SK-N-SH treated with all-trans-retinoic acid at 6 μM for 48 hours (cell line): ENCODE measurements around the gene UPK2.

Experiments
- ATAC-seq: fragments of 200-7000 bp; cut with Tn5 transposase; 3 replicates; pipeline ENCODE4 v1.9.1; 2020; ENCODE audit warnings: mild to moderate bottlenecking, moderate library complexity
- ARNTL ChIP-seq: fragments of 450-650 bp; formaldehyde crosslinking; IDR thresholded peaks from 2 replicates; pipeline ENCODE4 v1.5.0; 2020; ENCODE audit warnings: low read depth, mild to moderate bottlenecking, moderate library complexity, borderline replicate concordance
- BACH2 ChIP-seq: fragments of 250-450 bp; sonication (Bioruptor Pico); IDR thresholded peaks from 2 replicates; pipeline ENCODE4 v1.9.0; 2021; ENCODE audit warnings: mild to moderate bottlenecking, borderline replicate concordance
- CREB5 ChIP-seq: fragments of 250-450 bp; sonication (Bioruptor Pico); IDR thresholded peaks from 2 replicates; pipeline ENCODE4 v1.5.1; 2020; ENCODE audit warnings: low read depth, mild to moderate bottlenecking, moderate library complexity
- CSDC2 ChIP-seq: fragments of 250-450 bp; sonication (Bioruptor Pico); IDR thresholded peaks from 2 replicates; pipeline ENCODE4 v1.5.0; 2020; ENCODE audit warnings: mild to moderate bottlenecking, moderate library complexity
- CSRNP3 ChIP-seq: fragments of 250-450 bp; sonication (Bioruptor Pico); IDR thresholded peaks from 2 replicates; pipeline ENCODE4 v1.5.1; 2021; ENCODE audit warnings: mild to moderate bottlenecking, moderate library complexity
- ESRRG ChIP-seq: fragments of 250-450 bp; sonication (Bioruptor Pico); IDR thresholded peaks from 2 replicates; pipeline ENCODE4 v1.6.1; 2021; ENCODE audit warnings: mild to moderate bottlenecking
- GLIS3 ChIP-seq: fragments of 250-450 bp; sonication (Bioruptor Pico); IDR thresholded peaks from 2 replicates; pipeline ENCODE4 v1.5.0; 2020; ENCODE audit warnings: mild to moderate bottlenecking, moderate library complexity
- ISL1 ChIP-seq: fragments of 250-450 bp; sonication (Bioruptor Pico); IDR thresholded peaks from 2 replicates; pipeline ENCODE4 v2.1.2; 2022; ENCODE audit warnings: mild to moderate bottlenecking, moderate library complexity
- PATZ1 ChIP-seq: fragments of 250-450 bp; sonication (Bioruptor Pico); IDR thresholded peaks from 2 replicates; pipeline ENCODE4 v1.8.0; 2020; ENCODE audit warnings: mild to moderate bottlenecking, moderate library complexity, borderline replicate concordance
- POU6F1 ChIP-seq: fragments of 250-450 bp; sonication (Bioruptor Pico); IDR thresholded peaks from 2 replicates; pipeline ENCODE4 v1.8.0; 2021; ENCODE audit warnings: low read depth, mild to moderate bottlenecking, moderate library complexity, borderline replicate concordance
- PPARA ChIP-seq: fragments of 250-450 bp; sonication (Bioruptor Pico); IDR thresholded peaks from 2 replicates; pipeline ENCODE4 v1.5.0; 2020; ENCODE audit warnings: mild to moderate bottlenecking, borderline replicate concordance
- RARB ChIP-seq: fragments of 250-450 bp; sonication (Bioruptor Pico); IDR thresholded peaks from 2 replicates; pipeline ENCODE4 v1.8.0; 2021; ENCODE audit warnings: mild to moderate bottlenecking, moderate library complexity
- SNAI2 ChIP-seq: fragments of 250-450 bp; sonication (Bioruptor Pico); IDR thresholded peaks from 2 replicates; pipeline ENCODE4 v1.5.0; 2020; ENCODE audit warnings: mild to moderate bottlenecking, moderate library complexity
- TCF4 ChIP-seq: fragments of 250-450 bp; sonication (Bioruptor Pico); IDR thresholded peaks from 2 replicates; pipeline ENCODE4 v1.8.0; 2021; ENCODE audit warnings: mild to moderate bottlenecking, moderate library complexity, borderline replicate concordance
- TSHZ2 ChIP-seq: fragments of 250-450 bp; sonication (Bioruptor Pico); IDR thresholded peaks from 2 replicates; pipeline ENCODE4 v1.5.0; 2020; ENCODE audit warnings: mild to moderate bottlenecking, moderate library complexity
- ZC3H10 ChIP-seq: fragments of 250-450 bp; sonication (Bioruptor Pico); IDR thresholded peaks from 2 replicates; pipeline ENCODE4 v1.5.1; 2021; ENCODE audit warnings: mild to moderate bottlenecking, moderate library complexity
- ZFP3 ChIP-seq: fragments of 250-450 bp; sonication (Bioruptor Pico); IDR thresholded peaks from 2 replicates; pipeline ENCODE4 v1.5.0; 2020; ENCODE audit warnings: mild to moderate bottlenecking, moderate library complexity
- ZFP30 ChIP-seq: fragments of 450-650 bp; formaldehyde crosslinking; IDR thresholded peaks from 2 replicates; pipeline ENCODE4 v1.5.0; 2022; ENCODE audit warnings: mild to moderate bottlenecking, moderate library complexity
- ZNF565 ChIP-seq: fragments of 450-650 bp; formaldehyde crosslinking; conservative IDR thresholded peaks from 2 replicates; pipeline ENCODE4 v1.5.0; 2020; ENCODE audit warnings: low read depth, mild to moderate bottlenecking, moderate library complexity
- ZNF70 ChIP-seq: fragments of 450-650 bp; formaldehyde crosslinking; IDR thresholded peaks from 2 replicates; pipeline ENCODE4 v1.5.0; 2020; ENCODE audit warnings: mild to moderate bottlenecking, moderate library complexity
- ZNF8 ChIP-seq: fragments of 450-650 bp; formaldehyde crosslinking; IDR thresholded peaks from 2 replicates; pipeline ENCODE4 v1.5.0; 2020; ENCODE audit warnings: mild to moderate bottlenecking, moderate library complexity

The UPK2 gene

GRCh38 chr11:118971646-118972045, 15.5 kb downstream of the UPK2 start, which contains the start of gene FOXR1:
TSS of gene FOXR1 (plus strand) at chr11:118971761. CDS start at chr11:118971932, 171 bp downstream.
- no peak for ATAC-seq

GRCh38 chr11:118973985-118974384, 17.9 kb downstream of the UPK2 start:
- TF ChIP-seq ZNF565 (CRISPR knock-in tag) (no peak), ISL1 (CRISPR knock-in tag) (no peak), ZNF8 (no peak), RARB (no peak), GLIS3 (CRISPR knock-in tag) (no peak), ZNF70 (CRISPR knock-in tag) (no peak), ARNTL (CRISPR knock-in tag) (no peak), ZFP3 (CRISPR knock-in tag) (no peak), PATZ1 (CRISPR knock-in tag) (no peak), PPARA (no peak), ZC3H10 (CRISPR knock-in tag) (no peak), TCF4 (CRISPR knock-in tag) (no peak), POU6F1 (CRISPR knock-in tag) (no peak), ESRRG (CRISPR knock-in tag) (no peak), CREB5 (no peak), BACH2 (CRISPR knock-in tag) (no peak), TSHZ2 (CRISPR knock-in tag) (no peak), CSDC2 (CRISPR knock-in tag) (no peak), SNAI2 (CRISPR knock-in tag) (no peak), CSRNP3 (CRISPR knock-in tag) (no peak)
- no peak for ATAC-seq

More at GRCh38 chr11:118971646-118972045, 15.5 kb downstream of the UPK2 start, which contains the start of gene FOXR1:
- TF ChIP-seq PPARA (no peak), ZFP30 (CRISPR knock-in tag) (no peak), TSHZ2 (CRISPR knock-in tag) (no peak), CSDC2 (CRISPR knock-in tag) (no peak), ZNF565 (CRISPR knock-in tag) (no peak)
